ENCODE measurements around the gene ETFB. TPM values are rescaled to one million over a fixed set of nuclear protein-coding genes. Genes with fewer than 3 reads are reported as not detected.

ETFB gene
- total RNA-seq, 1 donor from 2014 or later, result 41.1 TPM

GRCh38 chr19:51323481-51324166 is 42.6 kb downstream of the ETFB start:
- Mint-ChIP-seq H3K4me1 (peaks cover 10% of the 10 kb centered on the region), H3K27me3 (ENCODE audit: low read depth) (peaks cover 14% of the 10 kb centered on the region), H3K4me3 (no peak overlapping the region), H3K9me3 (peaks cover 2% of the 10 kb centered on the region), H3K36me3 (ENCODE audit: low read depth) (peaks cover 5% of the 10 kb centered on the region), H3K27ac (ENCODE audit: unreplicated experiment) (no peak overlapping the region)
- DNase-seq (ENCODE audit: low read depth, low spot score), result no peak
- no peak for TF ChIP-seq CTCF (conservative IDR thresholded peaks at IDR 0.05)

GRCh38 chr19:51321799-51322198 is 44.4 kb downstream of the ETFB start:
- H3K4me1 Mint-ChIP-seq, result peaks cover 6% of the 10 kb centered on the region
- H3K36me3 Mint-ChIP-seq (ENCODE audit: low read depth), result peaks cover 3% of the 10 kb centered on the region
- no peak overlapping the region for H3K27ac Mint-ChIP-seq (ENCODE audit: unreplicated experiment)
- H3K27me3 Mint-ChIP-seq (ENCODE audit: low read depth), result peaks cover 14% of the 10 kb centered on the region
- no peak for DNase-seq (ENCODE audit: low read depth, low spot score)
- no peak overlapping the region for H3K4me3 Mint-ChIP-seq
- no peak for TF ChIP-seq CTCF (conservative IDR thresholded peaks at IDR 0.05)
- no peaks in the 10 kb centered on the region for H3K9me3 Mint-ChIP-seq

- no peak overlapping the region for H3K27ac Mint-ChIP-seq (ENCODE audit: unreplicated experiment)
- peaks cover 6% of the 10 kb centered on the region for H3K4me1 Mint-ChIP-seq
- H3K36me3 Mint-ChIP-seq (ENCODE audit: low read depth), result no peaks in the 10 kb centered on the region
- no peaks in the 10 kb centered on the region for H3K9me3 Mint-ChIP-seq
- no peak for DNase-seq (ENCODE audit: low read depth, low spot score)
- no peak for TF ChIP-seq CTCF (conservative IDR thresholded peaks at IDR 0.05)
- peaks cover 14% of the 10 kb centered on the region for H3K27me3 Mint-ChIP-seq (ENCODE audit: low read depth)
- no peak overlapping the region for H3K4me3 Mint-ChIP-seq
Observed at GRCh38 chr19:51320280-51320657, 45.9 kb downstream of the ETFB start.

GRCh38 chr19:51319649-51320279 is 46.4 kb downstream of the ETFB start:
- no peak for DNase-seq (ENCODE audit: low read depth, low spot score)
- H3K27ac Mint-ChIP-seq (ENCODE audit: unreplicated experiment), result no peak overlapping the region
- H3K36me3 Mint-ChIP-seq (ENCODE audit: low read depth), result peaks cover under 1% of the 10 kb centered on the region
- no peak for TF ChIP-seq CTCF (conservative IDR thresholded peaks at IDR 0.05)
- peaks cover 2% of the 10 kb centered on the region for H3K9me3 Mint-ChIP-seq
- no peak overlapping the region for H3K4me3 Mint-ChIP-seq
- peaks cover 6% of the 10 kb centered on the region for H3K4me1 Mint-ChIP-seq
- peaks cover 15% of the 10 kb centered on the region for H3K27me3 Mint-ChIP-seq (ENCODE audit: low read depth)

- Mint-ChIP-seq H3K27ac (ENCODE audit: unreplicated experiment) (peak overlapping the region; percentile 51), H3K36me3 (ENCODE audit: low read depth) (peaks cover 3% of the 10 kb centered on the region), H3K9me3 (peaks cover 4% of the 10 kb centered on the region), H3K27me3 (ENCODE audit: low read depth) (peaks cover 19% of the 10 kb centered on the region), H3K4me3 (no peak overlapping the region), H3K4me1 (peaks cover 6% of the 10 kb centered on the region)
- no peak for DNase-seq (ENCODE audit: low read depth, low spot score)
- no peak for TF ChIP-seq CTCF (conservative IDR thresholded peaks at IDR 0.05)
Observed at GRCh38 chr19:51318687-51319648, 47.2 kb downstream of the ETFB start.

All from neural crest cell (in vitro differentiated cells).